Neuronal stem cell (in vitro differentiated cells): ENCODE data around the gene SPOP.
"Not testable (repeated sequence)": the region's sequence is repeated elsewhere in the genome, so short reads cannot be mapped to it uniquely, and the experiment has no call there.

Experiments used
- DNase-seq: peaks from one replicate; pipeline ENCODE4 v3.0.0-alpha.2; 2013; ENCODE audit warnings: low spot score
- H2AFZ ChIP-seq: one replicate; pipeline ENCODE4 v1.6.1; 2013; ENCODE audit warnings: mild to moderate bottlenecking, low read length, inconsistent platforms
- H2AK5ac ChIP-seq: 2 replicates; pipeline ENCODE4 v1.6.1; 2013; ENCODE audit warnings: low read depth, mild to moderate bottlenecking, inconsistent platforms, low read length, moderate library complexity, mixed read lengths
- H2BK120ac ChIP-seq: 2 replicates; pipeline ENCODE4 v1.6.1; 2013; ENCODE audit warnings: low read depth, mild to moderate bottlenecking, inconsistent platforms, low read length, moderate library complexity, mixed read lengths
- H2BK12ac ChIP-seq: one replicate; pipeline ENCODE4 v1.6.1; 2013; ENCODE audit warnings: low read length, inconsistent platforms
- H2BK15ac ChIP-seq: 2 replicates; pipeline ENCODE4 v1.6.1; 2013; ENCODE audit warnings: mild to moderate bottlenecking, low read length, inconsistent platforms, mixed read lengths
- H2BK5ac ChIP-seq: one replicate; pipeline ENCODE4 v1.6.1; 2013; ENCODE audit warnings: inconsistent platforms, mild to moderate bottlenecking, low read length, moderate library complexity
- H3K14ac ChIP-seq: one replicate; pipeline ENCODE4 v1.6.1; 2013; ENCODE audit warnings: low read length, inconsistent platforms
- H3K18ac ChIP-seq: 2 replicates; pipeline ENCODE4 v1.6.1; 2013; ENCODE audit warnings: low read length, inconsistent platforms
- H3K23ac ChIP-seq: 2 replicates; pipeline ENCODE4 v1.6.1; 2013; ENCODE audit warnings: low read depth, mild to moderate bottlenecking, mixed read lengths, low read length, inconsistent platforms; ENCODE audit not compliant: poor library complexity
- H3K27ac ChIP-seq: replicated peaks from 3 replicates; pipeline ENCODE4 v1.5.1; 2013; ENCODE audit warnings: low read length, inconsistent platforms
- H3K27me3 ChIP-seq, 3 experiments: 2 replicates each; pipeline ENCODE4 v1.6.1; 2013; ENCODE audit warnings: low read length in 3 of 3, mild to moderate bottlenecking in 2 of 3, inconsistent platforms in 1 of 3, low read depth in 1 of 3, mixed read lengths in 1 of 3, moderate library complexity in 1 of 3; ENCODE audit not compliant: control insufficient read depth in 3 of 3, insufficient read depth in 3 of 3
- H3K36me3 ChIP-seq, 2 donors: replicated peaks in 1 of 2; 2 replicates each; pipeline ENCODE4 v1.6.1; 2013; ENCODE audit warnings: low read length in 2 of 2; ENCODE audit not compliant: control insufficient read depth in 2 of 2, insufficient read depth in 2 of 2
- H3K4ac ChIP-seq: 2 replicates; pipeline ENCODE4 v1.6.1; 2013; ENCODE audit warnings: inconsistent platforms, mild to moderate bottlenecking, low read length, moderate library complexity
- H3K4me1 ChIP-seq, 2 donors: 1 replicate in 1 of 2; 2 replicates in 1 of 2; pipeline ENCODE4 v1.6.1; 2013; ENCODE audit warnings: low read length in 2 of 2, low read depth in 1 of 2; ENCODE audit not compliant: control insufficient read depth in 2 of 2, insufficient read depth in 1 of 2
- H3K4me2 ChIP-seq: one replicate; pipeline ENCODE4 v1.6.1; 2013; ENCODE audit warnings: mild to moderate bottlenecking, low read length, inconsistent platforms; ENCODE audit not compliant: insufficient read depth, poor library complexity, severe bottlenecking
- H3K4me3 ChIP-seq, 2 donors: 2 replicates each; pipeline ENCODE4 v1.5.1; 2013; ENCODE audit warnings: low read length in 2 of 2, mild to moderate bottlenecking in 2 of 2, inconsistent platforms in 1 of 2, moderate library complexity in 1 of 2
- H3K79me1 ChIP-seq: one replicate; pipeline ENCODE4 v1.6.1; 2013; ENCODE audit warnings: low read depth, mild to moderate bottlenecking, inconsistent platforms, low read length, moderate library complexity
- H3K9ac ChIP-seq: one replicate; pipeline ENCODE4 v1.6.1; 2013; ENCODE audit warnings: mild to moderate bottlenecking, low read depth, low read length, inconsistent platforms; ENCODE audit not compliant: poor library complexity
- H3K9me3 ChIP-seq, 2 donors: replicated peaks in 1 of 2; 2 replicates each; pipeline versions ENCODE3 to v1.6.1; 2013; ENCODE audit warnings: low read length in 2 of 2, mild to moderate bottlenecking in 2 of 2, inconsistent platforms in 1 of 2, low read depth in 1 of 2, mixed read lengths in 1 of 2, moderate library complexity in 1 of 2; ENCODE audit not compliant: control insufficient read depth in 2 of 2, insufficient read depth in 1 of 2
- H4K8ac ChIP-seq: one replicate; pipeline ENCODE4 v1.6.1; 2013; ENCODE audit warnings: low read depth, mild to moderate bottlenecking, inconsistent platforms, low read length, moderate library complexity
- H4K91ac ChIP-seq: one replicate; pipeline ENCODE4 v1.6.1; 2013; ENCODE audit warnings: low read length, low read depth, mild to moderate bottlenecking, inconsistent platforms; ENCODE audit not compliant: poor library complexity
- WGBS, 2 donors: extraction: QIAGEN DNeasy Blood & Tissue Kit; methylation state at CpG; one replicate each; pipeline ENCODE4 v1.1.7; 2013; ENCODE audit warnings: missing lambda C conversion rate in 2 of 2, mixed read lengths in 1 of 2; ENCODE audit not compliant: insufficient read length in 2 of 2, insufficient replicate concordance in 1 of 2; ENCODE audit errors: extremely low coverage in 2 of 2; 5-methylcytosine and 5-hydroxymethylcytosine counted together

The SPOP gene

GRCh38 chr17:49571283-49571682 is 106.6 kb downstream of the SPOP start:
- Histone ChIP-seq H3K9me3 (no peaks in the 10 kb centered on the region), H4K91ac (no peak overlapping the region), H3K18ac (no peak overlapping the region), H3K9ac (no peak overlapping the region), H3K36me3 (no peaks in the 10 kb centered on the region), H3K79me1 (peaks cover 3% of the 10 kb centered on the region), H3K4me1 (peaks cover 0 to 6% of the 10 kb centered on the region in 2 donors), H2AFZ (no peak overlapping the region), H4K8ac (no peak overlapping the region), H2BK5ac (no peak overlapping the region), H3K4me3 (no peak overlapping the region), H2BK15ac (no peak overlapping the region), H2AK5ac (no peak overlapping the region), H3K23ac (no peak overlapping the region), H3K27ac (no peak overlapping the region), H3K14ac (no peak overlapping the region), H3K4me2 (no peak overlapping the region), H2BK120ac (peak overlapping the region; percentile 11), H3K4ac (no peak overlapping the region), H3K27me3 (peaks cover 0 to 65% (median 11%) of the 10 kb centered on the region in 3 experiments), H2BK12ac (no peak overlapping the region)
- no peak for DNase-seq
- whole genome bisulfite sequencing, 2 donors = no CpG with 5 or more reads among the region's 6 CpGs

GRCh38 chr17:49570540-49571242 is 107.2 kb downstream of the SPOP start:
- Histone ChIP-seq H2BK120ac (peak overlapping the region; percentile 93), H3K36me3 (no peaks in the 10 kb centered on the region), H3K27me3 (peaks cover 0 to 65% (median 11%) of the 10 kb centered on the region in 3 experiments), H3K4me2 (no peak overlapping the region), H3K9ac (no peak overlapping the region), H3K79me1 (peaks cover 3% of the 10 kb centered on the region), H4K91ac (no peak overlapping the region), H3K4me1 (peaks cover 0 to 12% of the 10 kb centered on the region in 2 donors), H2BK12ac (peak overlapping the region; percentile 63), H3K4ac (peak overlapping the region; percentile 6), H3K9me3 (no peaks in the 10 kb centered on the region), H3K4me3 (peak overlapping the region in 1 of 2 donors; percentile 2), H3K23ac (peak overlapping the region; percentile 55), H4K8ac (peak overlapping the region; percentile 72), H3K14ac (peak overlapping the region; percentile 27), H3K18ac (peak overlapping the region; percentile 85), H2BK5ac (peak overlapping the region; percentile 96), H2BK15ac (peak overlapping the region; percentile 88), H2AK5ac (peak overlapping the region; percentile 90), H3K27ac (no peak overlapping the region), H2AFZ (peak overlapping the region; percentile 93)
- DNase-seq = no peak
- no CpG with 5 or more reads among the region's 11 CpGs for WGBS, 2 donors

GRCh38 chr17:49568695-49569047 is 109.2 kb downstream of the SPOP start:
- H3K79me1 ChIP-seq, H3K27ac ChIP-seq, H2BK120ac ChIP-seq, H3K9me3 ChIP-seq, DNase-seq, H2AK5ac ChIP-seq, H2BK5ac ChIP-seq, H3K4ac ChIP-seq, H4K91ac ChIP-seq, H3K4me3 ChIP-seq, H2BK15ac ChIP-seq, H3K18ac ChIP-seq, H3K9ac ChIP-seq, H3K4me2 ChIP-seq, H2AFZ ChIP-seq, H3K36me3 ChIP-seq, H4K8ac ChIP-seq, H3K14ac ChIP-seq, H2BK12ac ChIP-seq, H3K23ac ChIP-seq: not testable (repeated sequence)
- WGBS, 2 donors = no CpG with 5 or more reads among the region's 7 CpGs
- H3K27me3 ChIP-seq = peaks cover 0 to 49% (median 11%) of the 10 kb centered on the region in 3 experiments
- peaks cover 0 to 12% of the 10 kb centered on the region in 2 donors for H3K4me1 ChIP-seq

- no peak overlapping the region for H3K27ac ChIP-seq
- no peaks in the 10 kb centered on the region for H3K36me3 ChIP-seq
- H3K4ac ChIP-seq = no peak overlapping the region
- H2BK5ac ChIP-seq = peak overlapping the region; percentile 87
- H2BK15ac ChIP-seq = no peak overlapping the region
- H3K4me1 ChIP-seq = peaks cover 0 to 12% of the 10 kb centered on the region in 2 donors
- H3K14ac ChIP-seq = no peak overlapping the region
- H3K27me3 ChIP-seq = peaks cover 0 to 43% (median 11%) of the 10 kb centered on the region in 3 experiments
- H2BK120ac ChIP-seq = no peak overlapping the region
- H3K9me3 ChIP-seq = no peaks in the 10 kb centered on the region
- H4K8ac ChIP-seq = no peak overlapping the region
- peak overlapping the region; percentile 89 for H3K23ac ChIP-seq
- peak overlapping the region; percentile 50 for H3K9ac ChIP-seq
- no peak overlapping the region for H4K91ac ChIP-seq
- peak overlapping the region; percentile 56 for H3K4me2 ChIP-seq
- H2BK12ac ChIP-seq = no peak overlapping the region
- peak overlapping the region; percentile 14 for H2AK5ac ChIP-seq
- peak overlapping the region; percentile 74 for H3K18ac ChIP-seq
- peak overlapping the region; percentile 23 to 37 for H3K4me3 ChIP-seq
- peak overlapping the region; percentile 90 for H2AFZ ChIP-seq
- no CpG with 5 or more reads among the region's 42 CpGs for WGBS, 2 donors
- peaks cover 2% of the 10 kb centered on the region for H3K79me1 ChIP-seq
- DNase-seq = peak; percentile 79
These were observed 109.8 kb downstream of the SPOP start for GRCh38 chr17:49567871-49568694.
